Stimulated activated CD4-positive, alpha-beta T cell treated with anti-CD3 and anti-CD28 coated beads, TNF-alpha, amount 100 ng/mL, for 1 hour (primary cell): ENCODE results near the gene NUP214.
"Not testable (repeated sequence)": the region's sequence is repeated elsewhere in the genome, so short reads cannot be mapped to it uniquely, and the experiment has no call there.

Source experiments
- DNase-seq, 3 donors: peaks; one replicate each; pipeline ENCODE4 v3.0.0-alpha.2; 2020; ENCODE audit warnings: low read depth in 3 of 3, low spot score in 1 of 3

NUP214 gene

GRCh38 chr9:131191032-131191431 is 65.6 kb downstream of the NUP214 start:
- not testable (repeated sequence) for DNase-seq

GRCh38 chr9:131191857-131192256 is 66.5 kb downstream of the NUP214 start:
- DNase-seq = no peak

GRCh38 chr9:131193051-131193450 is 67.7 kb downstream of the NUP214 start:
- no peak for DNase-seq

GRCh38 chr9:131194762-131195161 is 69.4 kb downstream of the NUP214 start:
- no peak for DNase-seq

- no peak for DNase-seq
Observed at GRCh38 chr9:131197160-131197911, 72.0 kb downstream of the NUP214 start.

- DNase-seq = no peak
Observed at GRCh38 chr9:131198041-131198715, 72.8 kb downstream of the NUP214 start.

GRCh38 chr9:131201856-131202255 is 76.5 kb downstream of the NUP214 start:
- no peak for DNase-seq

- DNase-seq = no peak
Observed at GRCh38 chr9:131203431-131204218, 78.2 kb downstream of the NUP214 start.

- DNase-seq = no peak
Observed at GRCh38 chr9:131204285-131204684, 78.9 kb downstream of the NUP214 start.

- no peak for DNase-seq
Observed at GRCh38 chr9:131206495-131206894, 81.1 kb downstream of the NUP214 start.

GRCh38 chr9:131211920-131212319 is 86.5 kb downstream of the NUP214 start:
- not testable (repeated sequence) for DNase-seq

- DNase-seq = no peak
Observed at GRCh38 chr9:131214286-131214856, 89.0 kb downstream of the NUP214 start.

- no peak for DNase-seq
Observed at GRCh38 chr9:131214876-131215275, 89.5 kb downstream of the NUP214 start.

- DNase-seq = no peak
Observed at GRCh38 chr9:131216806-131217205, 91.4 kb downstream of the NUP214 start.

- DNase-seq = no peak
Observed at GRCh38 chr9:131217331-131218031, 92.1 kb downstream of the NUP214 start.

- no peak for DNase-seq
Observed at GRCh38 chr9:131218370-131218769, 93.0 kb downstream of the NUP214 start.

GRCh38 chr9:131220485-131220884 is 95.1 kb downstream of the NUP214 start:
- DNase-seq = no peak

- DNase-seq = no peak
Observed at GRCh38 chr9:131222460-131222859, 97.1 kb downstream of the NUP214 start.

- no peak for DNase-seq
Observed at GRCh38 chr9:131226226-131226625, 100.8 kb downstream of the NUP214 start.

- DNase-seq = no peak
Observed at GRCh38 chr9:131227112-131227958, 101.9 kb downstream of the NUP214 start.
